Cardiac muscle cell (in vitro differentiated cells and primary cell): ENCODE data around the gene EPB41L5. TPM values are rescaled to one million over a fixed set of nuclear protein-coding genes. Genes with fewer than 3 reads are reported as not detected.
"Not testable (repeated sequence)": the region's sequence is repeated elsewhere in the genome, so short reads cannot be mapped to it uniquely, and the experiment has no call there.

ENCODE experiments used
- DNase-seq, 2 donors: peaks; one replicate each; pipeline versions ENCODE4 v3.0.0 to v3.0.0-alpha.2; 2010 to 2017; ENCODE audit warnings: low read depth in 1 of 2, low spot score in 1 of 2
- H3K27ac ChIP-seq: fragments of 200-600 bp; sonication (generic); 2 replicates; pipeline ENCODE4 v1.5.1; 2016
- H3K27me3 ChIP-seq: fragments of 200-600 bp; sonication (generic); 2 replicates; pipeline ENCODE4 v1.6.0; 2016; ENCODE audit warnings: control low read depth
- H3K36me3 ChIP-seq: fragments of 200-600 bp; sonication (generic); 2 replicates; pipeline ENCODE4 v1.5.1; 2016; ENCODE audit warnings: control low read depth
- H3K4me1 ChIP-seq: fragments of 200-600 bp; sonication (generic); 2 replicates; pipeline ENCODE4 v1.8.1; 2017; ENCODE audit warnings: low read depth, mild to moderate bottlenecking, mixed run types
- H3K4me3 ChIP-seq: fragments of 200-600 bp; sonication (generic); 2 replicates; pipeline ENCODE4 v1.5.1; 2016; ENCODE audit warnings: mild to moderate bottlenecking
- H3K9me3 ChIP-seq: fragments of 200-600 bp; sonication (generic); 2 replicates; pipeline ENCODE4 v1.5.1; 2017; ENCODE audit warnings: low read depth, mild to moderate bottlenecking, control low read depth
- polyA plus RNA-seq: library from polyadenylated mRNA; unstranded; fragments of >200 nt; fragmentation: Nextera tagmentation; extraction: Ambion mirVana; gene quantifications from 2 replicates; pipeline ENCODE4 v1.2.1, GENCODE V29; 2016
- total RNA-seq: library from RNA; depleted of rRNA; stranded (reverse); fragments of >200 nt; gene quantifications from 2 replicates; pipeline ENCODE4 v1.2.3, GENCODE V29; 2016
- TF ChIP-seq, protein P1 (sequence below): IDR thresholded peaks from 2 replicates; pipeline ENCODE4 v1.5.1; 2012; ENCODE audit warnings: low read depth, mild to moderate bottlenecking, low read length

The EPB41L5 gene
- total and polyA plus RNA-seq, 2 experiments from 2014 or later, result 14.9 to 24.6 TPM

DNA sequence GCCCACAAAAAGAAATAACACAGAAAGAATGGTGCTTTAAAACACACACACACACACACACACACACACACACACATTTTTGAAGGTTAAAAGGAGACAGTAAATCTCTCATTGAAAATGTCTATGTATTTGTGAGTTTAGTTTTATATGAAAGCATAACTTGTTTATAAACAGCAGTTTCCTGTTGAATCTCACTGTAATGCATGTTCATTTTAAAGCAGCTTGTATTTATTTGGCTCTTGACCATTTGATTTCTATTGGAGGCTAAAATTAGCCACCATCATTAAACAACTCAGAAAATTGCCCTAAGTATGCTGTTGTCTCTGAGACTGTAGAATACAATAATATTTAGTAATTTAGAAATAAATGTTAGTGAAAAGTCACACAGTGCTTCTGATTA, 115.3 kb downstream of the EPB41L5 start:
- H3K9me3 ChIP-seq, result no peaks in the 10 kb centered on the region
- no peak for DNase-seq
- H3K27me3 ChIP-seq, result no peaks in the 10 kb centered on the region
- no peaks in the 10 kb centered on the region for H3K4me1 ChIP-seq
- TF ChIP-seq, protein P1, sequence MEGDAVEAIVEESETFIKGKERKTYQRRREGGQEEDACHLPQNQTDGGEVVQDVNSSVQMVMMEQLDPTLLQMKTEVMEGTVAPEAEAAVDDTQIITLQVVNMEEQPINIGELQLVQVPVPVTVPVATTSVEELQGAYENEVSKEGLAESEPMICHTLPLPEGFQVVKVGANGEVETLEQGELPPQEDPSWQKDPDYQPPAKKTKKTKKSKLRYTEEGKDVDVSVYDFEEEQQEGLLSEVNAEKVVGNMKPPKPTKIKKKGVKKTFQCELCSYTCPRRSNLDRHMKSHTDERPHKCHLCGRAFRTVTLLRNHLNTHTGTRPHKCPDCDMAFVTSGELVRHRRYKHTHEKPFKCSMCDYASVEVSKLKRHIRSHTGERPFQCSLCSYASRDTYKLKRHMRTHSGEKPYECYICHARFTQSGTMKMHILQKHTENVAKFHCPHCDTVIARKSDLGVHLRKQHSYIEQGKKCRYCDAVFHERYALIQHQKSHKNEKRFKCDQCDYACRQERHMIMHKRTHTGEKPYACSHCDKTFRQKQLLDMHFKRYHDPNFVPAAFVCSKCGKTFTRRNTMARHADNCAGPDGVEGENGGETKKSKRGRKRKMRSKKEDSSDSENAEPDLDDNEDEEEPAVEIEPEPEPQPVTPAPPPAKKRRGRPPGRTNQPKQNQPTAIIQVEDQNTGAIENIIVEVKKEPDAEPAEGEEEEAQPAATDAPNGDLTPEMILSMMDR, result no peak
- H3K27ac ChIP-seq, result no peak overlapping the region
- H3K4me3 ChIP-seq, result no peak overlapping the region
- H3K36me3 ChIP-seq, result peaks cover 11% of the 10 kb centered on the region

DNA sequence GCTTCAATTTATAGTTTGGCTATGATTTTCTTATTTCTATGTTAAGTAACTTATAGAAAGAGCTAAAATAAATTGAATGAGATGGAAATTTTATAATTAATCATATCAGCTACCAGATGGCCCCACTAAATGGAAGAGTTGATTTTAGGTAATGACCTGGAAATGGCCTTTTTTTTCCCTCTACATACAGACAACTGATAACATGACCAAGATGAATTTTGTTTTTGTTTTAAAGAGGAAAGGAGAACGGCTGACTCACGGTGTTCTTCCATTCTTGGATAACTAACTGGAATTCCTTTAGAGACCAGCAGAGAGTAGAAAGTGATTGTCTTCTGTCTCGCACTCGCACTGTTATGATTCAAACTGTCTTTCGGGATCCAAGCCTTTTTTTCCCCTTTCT, 119.3 kb downstream of the EPB41L5 start:
- Histone ChIP-seq H3K4me3 (no peak overlapping the region), H3K9me3 (no peaks in the 10 kb centered on the region), H3K27ac (no peak overlapping the region), H3K27me3 (no peaks in the 10 kb centered on the region), H3K4me1 (no peaks in the 10 kb centered on the region), H3K36me3 (peaks cover 11% of the 10 kb centered on the region)
- peak in 1 of 2 donors; percentile 64 for DNase-seq
- TF ChIP-seq, protein P1, result no peak

DNA sequence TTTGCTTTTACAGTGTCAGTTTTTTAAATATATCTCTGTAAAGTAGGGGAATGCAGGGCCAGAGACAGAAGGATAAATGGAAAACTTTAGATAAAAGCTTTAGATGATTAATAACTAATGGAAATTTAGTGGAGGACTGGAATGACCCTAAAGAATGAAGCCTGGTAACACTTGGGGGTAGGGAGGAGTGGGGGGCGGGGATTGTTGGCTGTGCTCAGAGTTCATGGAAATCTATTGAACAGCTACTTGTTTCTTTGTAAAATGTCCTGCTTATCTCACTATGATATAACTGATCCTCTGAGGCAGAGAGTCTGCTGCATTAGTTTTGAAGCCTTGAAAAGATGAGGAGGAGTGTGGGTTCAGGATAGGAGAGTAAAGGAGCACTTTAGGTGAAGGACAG, 119.8 kb downstream of the EPB41L5 start:
- DNase-seq, result no peak
- TF ChIP-seq, protein P1, result no peak
- no peak overlapping the region for H3K4me3 ChIP-seq
- no peak overlapping the region for H3K27ac ChIP-seq
- H3K4me1 ChIP-seq, result no peaks in the 10 kb centered on the region
- no peaks in the 10 kb centered on the region for H3K9me3 ChIP-seq
- no peaks in the 10 kb centered on the region for H3K27me3 ChIP-seq
- peaks cover 7% of the 10 kb centered on the region for H3K36me3 ChIP-seq

DNA sequence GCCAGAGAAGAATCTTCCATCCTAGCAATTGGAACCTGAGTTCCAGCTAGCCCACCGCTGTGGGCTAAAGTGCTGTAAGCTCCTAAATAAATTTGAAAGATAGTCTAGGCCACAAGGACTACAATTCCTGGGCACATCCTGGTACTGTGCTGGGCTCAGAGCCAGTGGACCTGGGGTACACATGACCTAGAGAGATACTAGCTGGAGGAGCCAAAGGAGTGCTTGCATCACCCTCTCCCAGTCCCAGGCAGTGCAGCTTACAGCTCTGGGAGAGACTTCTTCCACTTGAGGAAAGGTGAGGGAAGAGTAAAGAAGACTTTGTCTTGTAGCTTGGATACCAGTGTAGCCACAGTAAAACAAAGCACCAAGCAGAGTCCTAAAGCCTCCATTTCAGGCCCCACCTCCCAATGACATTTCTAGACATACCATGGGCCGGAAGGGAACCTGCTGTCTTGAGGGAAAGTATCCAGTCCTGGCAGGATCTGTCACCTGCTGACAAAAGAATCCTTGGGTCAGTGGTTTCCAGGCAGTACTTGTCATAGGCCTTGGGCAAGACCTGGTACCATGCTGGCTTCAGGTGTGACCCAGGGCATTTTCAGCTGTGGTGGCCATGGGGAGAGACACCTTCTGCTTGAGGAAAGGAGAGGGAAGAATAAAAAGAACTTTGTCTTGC, 120.8 kb downstream of the EPB41L5 start:
- Histone ChIP-seq H3K4me1 (no peaks in the 10 kb centered on the region), H3K36me3 (peaks cover 4% of the 10 kb centered on the region), H3K4me3 (no peak overlapping the region), H3K27me3 (no peaks in the 10 kb centered on the region), H3K27ac (no peak overlapping the region), H3K9me3 (no peaks in the 10 kb centered on the region)
- TF ChIP-seq, protein P1, result no peak
- DNase-seq, result peak in 1 of 2 donors; percentile 30

DNA sequence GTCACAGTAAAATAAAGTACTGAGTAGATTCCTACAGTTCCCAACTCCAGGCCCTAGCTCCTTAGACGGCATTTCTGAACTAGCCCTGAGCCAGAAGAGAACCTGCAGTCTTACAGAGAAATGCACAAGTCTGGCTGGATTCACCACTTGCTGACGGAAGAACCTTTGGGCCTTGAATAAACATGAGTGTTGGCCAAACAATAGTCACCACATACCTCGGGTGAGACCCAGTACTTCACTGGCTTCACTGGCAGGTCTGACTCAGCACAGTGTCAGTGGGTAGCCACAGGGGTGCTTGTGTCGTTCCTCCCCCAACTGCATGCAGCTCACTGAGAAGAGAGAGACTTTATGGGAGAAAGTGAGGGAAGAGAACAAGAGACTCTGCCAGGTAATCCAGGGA, 121.4 kb downstream of the EPB41L5 start:
- Histone ChIP-seq H3K9me3 (no peaks in the 10 kb centered on the region), H3K4me1 (no peaks in the 10 kb centered on the region), H3K36me3 (peaks cover 4% of the 10 kb centered on the region), H3K27ac (no peak overlapping the region), H3K4me3 (no peak overlapping the region), H3K27me3 (no peaks in the 10 kb centered on the region)
- DNase-seq, result peak in 1 of 2 donors; percentile 83
- TF ChIP-seq, protein P1, result no peak

DNA sequence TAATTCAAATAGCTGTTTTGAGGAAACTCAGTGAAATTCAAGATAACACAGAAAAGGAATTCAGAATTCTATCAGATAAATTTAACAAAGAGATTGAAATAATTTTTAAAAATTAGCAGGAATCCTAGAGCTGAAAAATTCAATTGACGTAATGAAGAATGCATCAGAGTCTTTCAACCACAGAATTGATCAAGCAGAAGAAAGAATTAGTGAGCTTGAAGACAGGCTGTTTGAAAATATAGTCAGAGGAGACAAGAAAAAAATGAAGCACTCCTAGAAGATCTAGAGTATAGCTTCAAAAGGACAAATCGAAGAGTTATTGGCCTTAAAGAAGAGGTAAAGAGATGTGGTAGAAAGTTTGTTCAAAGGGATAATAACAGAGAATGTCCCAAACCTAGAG, 122.1 kb downstream of the EPB41L5 start:
- H3K9me3 ChIP-seq, H3K4me1 ChIP-seq, H3K27me3 ChIP-seq, H3K27ac ChIP-seq, DNase-seq, H3K4me3 ChIP-seq, H3K36me3 ChIP-seq: not testable (repeated sequence)
